ENCODE data around the gene ATF4.
"Not testable (repeated sequence)": the region's sequence is repeated elsewhere in the genome, so short reads cannot be mapped to it uniquely, and the experiment has no call there.

The ATF4 gene

GRCh38 chr22:39502109-39502788 is 18.1 kb upstream of the ATF4 start, which contains the start of gene MIEF1:
TSS of gene MIEF1 (plus strand) at chr22:39502290. CDS start at chr22:39511295, 9,005 bp downstream.
- H3K4me3 ChIP-seq (ENCODE audit: low read depth, low read length): peak within 1 kb of the TSS; percentile 81
- TF ChIP-seq CTCF (IDR thresholded peaks at IDR 0.05; ENCODE audit: low read depth, low read length) (no peak), MYC (IDR thresholded peaks at IDR 0.05; ENCODE audit: low read depth, low read length) (peak; percentile 97), POLR2A (IDR thresholded peaks at IDR 0.05; ENCODE audit: extremely low read depth, insufficient read length) (no peak), MAX (IDR thresholded peaks at IDR 0.05; ENCODE audit: low read depth, low read length) (peak; percentile 94)
- peak; percentile 97 for DNase-seq (ENCODE audit: low read depth)

- no peak for TF ChIP-seq POLR2A (IDR thresholded peaks at IDR 0.05; ENCODE audit: extremely low read depth, insufficient read length)
- DNase-seq (ENCODE audit: low read depth): peak; percentile 67
- peak overlapping the region; percentile 81 for H3K4me3 ChIP-seq (ENCODE audit: low read depth, low read length)
Observed at GRCh38 chr22:39502789-39503409, 17.5 kb upstream of the ATF4 start.

- TF ChIP-seq CTCF (IDR thresholded peaks at IDR 0.05; ENCODE audit: low read depth, low read length) (no peak), MYC (IDR thresholded peaks at IDR 0.05; ENCODE audit: low read depth, low read length) (no peak), POLR2A (IDR thresholded peaks at IDR 0.05; ENCODE audit: extremely low read depth, insufficient read length) (no peak), MAX (IDR thresholded peaks at IDR 0.05; ENCODE audit: low read depth, low read length) (no peak)
- DNase-seq (ENCODE audit: low read depth): no peak
- H3K4me3 ChIP-seq (ENCODE audit: low read depth, low read length): peak overlapping the region; percentile 81
Observed at GRCh38 chr22:39503630-39504029, 16.7 kb upstream of the ATF4 start.

- peak overlapping the region; percentile 4 for H3K4me3 ChIP-seq (ENCODE audit: low read depth, low read length)
- TF ChIP-seq POLR2A (IDR thresholded peaks at IDR 0.05; ENCODE audit: extremely low read depth, insufficient read length) (no peak), MYC (IDR thresholded peaks at IDR 0.05; ENCODE audit: low read depth, low read length) (no peak), CTCF (IDR thresholded peaks at IDR 0.05; ENCODE audit: low read depth, low read length) (no peak), MAX (IDR thresholded peaks at IDR 0.05; ENCODE audit: low read depth, low read length) (no peak)
- DNase-seq (ENCODE audit: low read depth): no peak
Observed at GRCh38 chr22:39504071-39504470, 16.3 kb upstream of the ATF4 start.

GRCh38 chr22:39507021-39507420 is 13.3 kb upstream of the ATF4 start:
- DNase-seq (ENCODE audit: low read depth); H3K4me3 ChIP-seq (ENCODE audit: low read depth, low read length): not testable (repeated sequence)

GRCh38 chr22:39508393-39508792 is 12.0 kb upstream of the ATF4 start:
- no peak for DNase-seq (ENCODE audit: low read depth)
- TF ChIP-seq POLR2A (IDR thresholded peaks at IDR 0.05; ENCODE audit: extremely low read depth, insufficient read length): no peak
- no peak for TF ChIP-seq MYC (IDR thresholded peaks at IDR 0.05; ENCODE audit: low read depth, low read length)
- H3K4me3 ChIP-seq (ENCODE audit: low read depth, low read length): no peak overlapping the region

- no peak overlapping the region for H3K4me3 ChIP-seq (ENCODE audit: low read depth, low read length)
- TF ChIP-seq MAX (IDR thresholded peaks at IDR 0.05; ENCODE audit: low read depth, low read length) (no peak), CTCF (IDR thresholded peaks at IDR 0.05; ENCODE audit: low read depth, low read length) (no peak), POLR2A (IDR thresholded peaks at IDR 0.05; ENCODE audit: extremely low read depth, insufficient read length) (no peak), MYC (IDR thresholded peaks at IDR 0.05; ENCODE audit: low read depth, low read length) (no peak)
- DNase-seq (ENCODE audit: low read depth): no peak
Observed at GRCh38 chr22:39510529-39511149, 9.7 kb upstream of the ATF4 start.

All from NB4 (cell line).